HTR-8/SVneo (cell line): ENCODE measurements around the gene PANK4.
A peak's percentile ranks its signal among the peaks of the same experiment; 100 is the strongest.

Experiments
- DNase-seq: peaks from one replicate; pipeline ENCODE4 v3.0.0; 2011; ENCODE audit warnings: low spot score, mixed read lengths; ENCODE audit not compliant: insufficient read length
- FAIRE-seq: peaks from 2 replicates; lab custom pipeline; 2011; peaks lifted over from hg19 to GRCh38; lab: Jason Lieb, UNC

Gene PANK4

DNA sequence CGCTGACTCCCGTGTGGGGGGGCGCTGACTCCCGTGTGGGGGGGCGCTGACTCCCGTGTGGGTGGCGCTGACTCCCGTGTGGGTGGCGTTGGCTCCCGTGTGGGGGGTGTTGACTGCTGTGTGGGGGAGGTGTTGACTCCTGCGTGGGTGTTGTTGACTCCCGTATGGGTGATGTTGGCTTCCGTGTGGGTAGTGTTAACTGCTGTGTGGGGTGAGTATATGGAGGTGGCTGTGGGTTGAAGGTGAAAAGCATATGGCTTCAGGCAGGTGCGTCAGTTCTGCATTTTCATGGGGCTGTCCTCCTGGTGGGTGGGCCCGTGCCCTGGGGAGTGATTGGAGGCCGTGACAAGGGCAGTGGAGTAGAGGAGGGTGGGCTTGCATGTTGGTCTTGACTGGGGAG is 42.4 kb downstream of the PANK4 start:
- DNase-seq (no peak), FAIRE-seq (no peak)

DNA sequence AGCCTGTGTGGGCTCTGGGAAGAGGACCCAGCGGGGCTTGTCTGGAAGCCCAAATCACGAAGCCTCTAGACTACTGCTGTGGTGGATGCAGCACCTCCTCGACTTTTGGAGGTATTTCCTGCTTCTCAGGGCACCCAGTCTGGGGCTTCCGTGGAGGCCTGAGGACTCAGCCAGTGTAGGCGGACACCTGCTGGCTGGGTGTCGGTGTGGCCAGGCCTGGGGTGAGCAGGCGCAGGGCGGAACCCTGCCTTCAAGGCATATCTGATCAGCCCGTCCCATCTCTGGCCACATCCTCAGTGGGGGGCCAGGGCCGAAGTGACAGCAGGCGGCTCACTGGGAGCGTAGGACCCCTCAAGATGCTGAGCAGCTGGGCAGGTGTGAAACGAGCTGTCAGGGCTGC is 43.4 kb downstream of the PANK4 start:
- no peak for DNase-seq
- FAIRE-seq = no peak

DNA sequence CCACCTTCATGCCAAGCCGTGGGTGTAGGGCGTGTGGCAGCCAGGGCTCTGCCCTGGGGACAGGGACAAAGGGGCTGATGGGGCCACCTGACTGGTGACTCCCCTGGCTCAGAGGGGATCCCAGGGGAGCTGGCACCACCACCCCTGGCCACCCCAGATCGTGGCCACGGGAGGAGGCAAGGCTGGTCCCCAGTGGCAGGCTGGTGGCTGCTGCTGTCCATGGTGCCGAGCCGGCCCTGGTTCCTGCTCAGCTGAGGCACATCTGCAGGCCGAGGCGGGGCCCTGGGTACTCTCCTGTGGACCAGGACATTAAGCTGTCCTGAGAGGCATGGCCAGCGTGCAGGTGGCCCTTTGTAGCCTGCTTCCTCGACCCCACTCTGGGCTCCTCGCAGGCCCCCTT is 43.8 kb downstream of the PANK4 start:
- no peak for FAIRE-seq

DNA sequence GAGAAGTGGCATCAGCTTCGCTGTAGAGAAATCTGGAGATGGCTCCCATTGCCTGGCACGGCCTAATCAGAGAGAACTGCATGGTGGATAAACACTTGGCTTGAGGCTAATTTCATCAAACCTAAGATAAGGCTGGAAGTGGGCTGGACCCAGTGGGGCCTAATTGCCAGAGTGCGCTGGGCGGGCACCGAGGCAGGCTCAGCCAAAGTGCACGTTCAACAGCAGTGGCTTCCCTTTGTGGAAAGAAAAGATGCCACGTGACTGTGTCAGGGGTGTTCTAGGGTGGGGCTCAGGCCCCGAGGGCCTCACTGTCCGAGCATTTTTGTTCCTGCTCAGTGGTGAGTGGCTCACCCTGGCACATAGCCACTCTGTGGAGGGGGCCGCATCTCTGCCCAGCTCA is 44.5 kb downstream of the PANK4 start:
- DNase-seq (no peak), FAIRE-seq (no peak)

More for the DNA sequence above, 43.8 kb downstream of the PANK4 start:
- DNase-seq = no peak

DNA sequence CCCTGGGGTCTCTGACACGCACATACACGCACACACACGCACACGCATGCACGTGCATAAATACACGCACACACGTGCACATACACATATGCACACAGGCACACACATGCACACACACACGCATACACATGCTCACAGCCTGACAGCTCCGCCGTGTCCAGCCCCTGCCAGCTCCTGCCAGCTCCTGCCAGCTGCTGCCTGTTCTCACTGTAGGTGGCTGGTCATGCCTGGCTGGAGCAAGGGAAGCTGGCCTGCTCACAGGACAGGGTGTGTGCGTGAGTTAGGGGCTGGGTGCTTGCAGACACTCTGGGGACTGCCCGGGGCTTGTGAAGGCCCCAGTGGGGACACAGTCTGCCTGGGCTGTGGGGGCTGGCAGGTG is 45.4 kb downstream of the PANK4 start:
- DNase-seq (no peak), FAIRE-seq (peak; percentile 40)

DNA sequence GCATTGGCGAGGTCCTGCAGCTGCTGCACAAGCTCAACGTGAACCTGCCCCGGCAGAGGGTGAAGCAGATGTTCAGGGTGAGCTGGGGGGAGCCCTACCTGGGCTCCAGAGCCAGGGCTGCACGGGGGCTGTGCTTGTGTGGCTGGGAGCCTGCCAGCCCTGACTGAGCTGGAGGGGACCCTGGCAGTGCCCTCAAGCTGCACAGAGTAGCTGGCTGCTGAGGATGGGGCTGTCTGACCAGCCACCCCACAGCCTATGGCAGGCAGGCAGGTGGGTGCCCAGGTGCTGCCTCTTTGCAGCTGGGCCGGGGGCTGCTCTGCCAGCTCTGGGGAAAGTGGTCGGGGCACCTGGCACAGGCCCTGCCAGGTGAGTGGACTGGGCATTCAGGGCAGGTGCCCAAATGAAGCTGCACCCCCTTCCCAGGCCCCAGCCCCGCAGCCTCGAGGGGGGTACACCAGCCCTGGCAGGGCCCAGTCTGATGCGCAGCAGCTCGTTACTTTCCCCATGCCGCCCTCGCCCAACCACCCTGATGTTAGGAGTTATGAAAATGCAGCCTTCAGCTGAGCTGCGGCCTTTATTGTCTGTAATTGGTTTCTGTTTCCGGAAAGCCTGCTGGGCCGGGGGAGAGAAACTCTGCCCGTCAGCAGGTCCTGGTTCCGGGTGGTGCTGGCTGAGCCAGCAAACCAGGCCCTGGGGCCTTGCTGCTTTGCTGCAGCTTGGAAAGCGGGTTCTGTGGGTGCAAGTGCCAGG is 46.0 kb downstream of the PANK4 start:
- FAIRE-seq = no peak
- DNase-seq = no peak

DNA sequence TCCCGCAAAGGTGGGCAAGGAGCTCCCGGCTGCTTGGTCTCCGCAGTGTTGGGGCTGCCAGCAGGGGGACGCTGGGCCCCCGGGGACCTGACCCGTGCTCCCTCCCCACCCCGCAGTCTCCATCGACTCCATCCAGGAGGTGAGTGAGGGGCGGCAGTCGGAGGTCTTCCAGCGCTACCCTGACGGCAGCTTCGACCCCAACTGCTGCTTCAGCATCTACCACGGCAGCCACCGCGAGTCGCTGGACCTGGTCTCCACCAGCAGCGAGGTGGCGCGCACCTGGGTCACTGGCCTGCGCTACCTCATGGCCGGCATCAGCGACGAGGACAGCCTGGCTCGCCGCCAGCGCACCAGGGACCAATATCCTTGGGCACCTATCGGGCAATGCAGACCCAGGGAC is 46.8 kb downstream of the PANK4 start:
- no peak for FAIRE-seq
- no peak for DNase-seq

DNA sequence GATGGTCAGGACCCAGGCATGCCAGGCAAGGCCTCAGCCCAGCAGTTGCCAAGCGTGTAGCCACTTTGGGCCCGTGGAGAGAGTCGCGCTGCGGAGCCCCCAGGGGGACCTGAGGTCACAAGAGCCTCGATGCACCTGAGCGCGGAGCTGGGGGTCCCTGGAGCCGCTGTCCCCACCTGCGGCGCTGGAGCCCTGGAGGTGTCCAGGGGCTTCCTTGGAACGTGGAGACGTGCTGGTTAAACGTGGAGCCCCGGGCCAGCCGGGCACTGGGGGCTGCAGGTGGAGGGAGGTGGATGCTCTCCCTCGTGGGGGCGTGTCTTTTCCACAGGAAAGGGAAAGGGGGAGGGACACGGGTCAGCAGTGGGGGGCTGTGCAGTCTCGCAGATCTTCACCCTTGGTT is 47.2 kb downstream of the PANK4 start:
- FAIRE-seq = no peak

DNA sequence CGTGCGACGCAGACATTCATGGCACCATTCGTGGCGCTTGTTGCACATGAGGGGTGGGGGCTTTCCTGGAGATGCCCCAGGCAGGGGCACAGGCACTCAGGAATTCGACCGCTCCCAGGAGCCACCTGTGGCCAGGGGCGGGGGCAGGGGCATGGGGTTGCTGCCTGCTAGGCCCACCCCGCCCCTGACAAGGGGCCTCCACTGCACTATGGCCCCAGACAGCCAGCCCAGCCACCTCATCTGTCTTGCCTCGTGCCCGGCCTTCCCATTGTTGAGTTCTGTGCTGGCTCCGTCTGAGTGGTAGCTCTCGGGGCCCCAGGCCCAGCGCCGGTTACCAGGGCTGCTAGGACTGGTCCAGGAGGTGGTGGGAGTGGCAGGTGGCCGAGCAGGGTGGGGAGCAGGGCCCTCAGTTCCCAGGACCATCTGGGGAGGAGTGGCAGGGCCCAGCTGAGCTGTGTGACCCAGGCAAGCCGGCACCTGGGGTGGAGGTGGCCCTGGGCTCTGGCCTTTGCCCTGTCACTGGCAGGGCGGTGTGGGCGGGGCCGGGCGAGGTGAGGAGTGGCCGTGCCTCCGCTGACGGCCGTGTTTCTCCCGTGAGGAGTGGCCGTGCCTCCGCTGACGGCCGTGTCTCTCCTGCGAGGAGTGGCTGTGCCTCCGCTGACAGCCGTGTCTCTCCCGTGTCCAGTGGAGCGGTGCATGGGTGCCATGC is 48.5 kb downstream of the PANK4 start:
- no peak for FAIRE-seq
- DNase-seq = no peak

More for the DNA sequence above, 47.2 kb downstream of the PANK4 start:
- DNase-seq = no peak

DNA sequence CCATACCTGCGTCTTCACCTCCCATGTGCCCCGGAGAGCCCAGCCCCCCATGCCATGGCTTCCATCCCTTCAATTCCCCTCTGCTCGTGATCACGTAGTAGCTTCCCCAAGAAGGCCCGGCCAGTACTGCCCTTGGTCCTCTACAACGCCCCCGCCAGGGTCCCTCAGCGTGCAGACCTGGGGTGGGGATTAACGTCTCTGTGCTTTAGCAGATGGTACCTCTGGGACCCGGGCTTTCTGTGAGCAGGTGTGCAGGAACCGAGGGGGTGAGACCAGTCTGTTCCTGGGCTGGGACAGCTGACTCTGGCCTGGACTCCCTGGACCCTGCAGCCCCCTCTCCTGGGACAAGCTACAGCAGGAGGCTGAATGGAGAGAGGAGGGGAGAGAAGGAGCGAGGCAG is 49.1 kb downstream of the PANK4 start:
- no peak for FAIRE-seq
- DNase-seq = no peak

DNA sequence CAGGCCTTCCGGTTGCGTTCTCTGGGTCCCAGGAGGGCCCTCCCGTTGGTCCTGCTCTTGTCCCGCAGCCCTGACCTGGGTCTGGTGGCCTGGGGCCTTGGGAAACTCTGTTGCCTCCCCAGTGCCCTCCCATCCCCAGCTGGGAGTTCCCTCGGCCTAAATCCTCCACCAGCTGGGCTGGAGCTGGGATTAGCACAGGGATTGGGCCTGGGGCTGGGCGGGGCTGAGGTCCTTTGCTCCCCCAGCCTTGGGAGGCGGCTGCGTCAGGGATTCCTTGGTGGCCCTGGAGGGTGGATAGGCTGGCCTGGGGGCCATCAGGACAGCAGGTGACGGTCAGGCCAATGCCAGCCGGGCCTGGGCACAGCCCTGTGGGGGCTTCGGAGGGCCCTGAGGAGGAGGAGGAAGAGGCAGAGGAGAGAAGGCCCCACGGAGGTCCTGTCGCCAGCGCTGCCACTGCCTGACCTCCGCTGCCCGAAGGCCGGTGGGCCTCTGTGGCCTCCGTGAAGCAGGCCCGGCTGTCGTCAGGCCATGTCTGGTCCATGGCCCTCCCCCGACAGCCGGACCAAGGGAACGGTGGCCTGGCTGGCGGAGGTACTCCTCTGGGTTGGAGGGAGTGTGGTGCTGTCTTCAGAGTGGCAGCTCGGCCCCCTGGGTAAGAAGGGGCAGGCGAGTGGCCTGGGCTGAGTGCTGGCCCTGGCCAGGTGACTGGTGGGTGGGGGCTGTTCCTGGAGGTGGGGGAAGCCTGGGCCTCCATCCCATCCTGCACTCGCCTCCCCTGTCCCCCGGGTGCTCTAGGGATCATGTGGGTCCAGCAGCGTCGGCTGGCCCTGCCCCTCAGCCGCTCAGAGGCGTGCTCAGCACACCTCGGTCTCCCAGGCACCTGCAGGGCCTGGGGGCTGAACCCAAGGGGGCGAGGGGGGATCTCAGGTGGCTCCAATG is 50.1 kb downstream of the PANK4 start, which contains the start of gene PLCH2:
TSS of gene PLCH2 (plus strand) at position 229 of the 939 bp plus-strand sequence. CDS start at position 529, 300 bp downstream.
- FAIRE-seq = no peak
- DNase-seq = no peak

DNA sequence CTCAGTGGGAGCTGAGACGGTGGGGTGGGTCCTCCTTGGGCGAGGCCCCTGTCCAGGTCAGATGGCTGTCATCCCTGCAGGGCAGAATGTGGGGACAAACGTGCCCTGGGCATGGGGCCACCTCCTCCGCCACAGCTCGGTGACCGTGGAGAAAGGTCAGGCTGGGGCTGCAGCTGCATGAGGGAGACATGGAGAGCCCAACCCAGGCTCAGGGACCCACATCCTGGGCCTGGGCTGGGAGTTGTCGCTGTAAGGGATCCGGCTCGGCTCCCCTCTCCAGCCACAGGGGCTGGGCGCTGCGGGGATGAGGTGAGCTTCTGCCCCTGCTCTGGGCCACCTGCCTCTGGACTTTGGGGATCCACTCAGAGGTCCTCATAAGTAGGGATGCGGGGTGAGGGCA is 50.8 kb downstream of the PANK4 start:
- FAIRE-seq = no peak
- no peak for DNase-seq

DNA sequence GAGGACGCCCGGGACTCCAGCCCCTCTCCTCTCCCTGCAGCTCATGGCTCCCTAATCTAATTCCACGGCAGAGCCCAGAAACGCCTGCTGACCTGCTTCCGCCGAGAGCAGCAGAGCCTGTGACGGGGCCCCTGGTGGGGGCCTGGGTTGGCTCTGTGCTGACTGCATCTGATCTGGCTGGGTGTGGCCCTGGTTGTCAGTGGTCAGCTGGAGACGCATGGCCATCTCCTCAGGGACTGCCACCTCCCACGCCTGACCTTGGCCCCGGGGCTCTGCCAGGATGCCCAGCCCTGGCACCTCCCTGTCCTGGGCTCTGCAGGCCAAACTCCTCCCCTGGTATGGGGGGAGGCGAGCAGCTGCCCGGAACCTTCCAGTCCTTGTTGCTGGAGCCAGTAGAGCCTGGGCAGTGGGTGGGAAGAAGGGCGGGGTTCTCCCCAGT is 51.4 kb downstream of the PANK4 start:
- FAIRE-seq (no peak), DNase-seq (no peak)

DNA sequence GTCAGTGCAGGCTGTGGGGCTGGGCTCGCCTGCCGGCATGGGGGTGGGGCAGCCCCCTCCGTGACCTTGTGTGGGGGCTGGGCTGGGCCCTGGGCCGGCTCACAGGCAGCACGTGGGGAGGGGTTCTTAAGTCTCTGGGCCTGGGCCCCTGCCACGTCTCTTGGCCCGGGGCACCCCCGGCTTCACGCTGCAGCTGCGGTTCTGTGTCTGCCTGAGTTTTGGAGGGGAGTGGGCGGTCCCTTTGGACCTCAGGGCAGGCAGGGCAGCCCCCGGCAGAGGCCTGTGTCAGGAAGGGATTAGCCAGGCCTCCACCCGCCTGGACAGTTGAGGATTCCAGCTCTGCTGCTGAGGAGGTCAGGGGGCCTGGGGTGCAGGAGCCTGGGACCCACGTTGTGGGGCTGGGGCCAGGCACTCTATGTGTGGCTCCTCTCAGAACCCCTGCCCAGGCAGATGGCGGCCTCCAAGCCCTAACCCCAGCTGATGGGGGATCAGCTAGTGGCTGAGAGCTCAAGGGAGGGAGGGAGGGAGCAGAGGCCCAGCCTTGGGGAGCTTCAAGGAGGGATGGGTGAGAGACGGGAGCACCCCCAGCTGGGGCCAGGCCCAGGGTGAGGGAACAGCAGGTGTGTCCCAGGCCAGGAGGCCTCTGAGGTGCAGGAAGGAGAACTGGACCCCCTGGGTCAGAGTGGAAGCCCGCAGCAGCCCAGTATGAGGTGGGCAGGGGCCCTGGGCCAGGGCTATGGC is 52.1 kb downstream of the PANK4 start:
- no peak for DNase-seq
- FAIRE-seq = no peak

DNA sequence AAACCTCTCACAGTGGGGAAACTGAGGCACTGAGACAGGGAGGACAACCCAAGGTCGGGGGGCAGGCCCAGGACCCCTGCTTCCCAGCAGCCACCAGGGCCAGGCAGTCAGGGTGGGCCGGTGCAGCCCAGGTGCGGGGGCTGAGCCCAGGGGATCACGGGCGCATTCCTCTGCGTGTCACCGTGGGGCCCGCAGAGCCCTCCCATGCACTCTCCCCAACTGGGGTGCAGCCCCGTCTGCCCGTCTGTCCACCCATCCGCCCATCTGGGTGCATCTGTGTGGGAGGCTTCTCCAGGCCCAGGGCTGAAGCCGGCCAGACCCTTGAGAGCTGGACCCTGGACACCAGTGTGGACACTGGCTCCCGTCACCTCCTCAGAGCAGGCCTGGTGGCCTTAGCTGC is 53.2 kb downstream of the PANK4 start:
- FAIRE-seq (no peak), DNase-seq (no peak)

DNA sequence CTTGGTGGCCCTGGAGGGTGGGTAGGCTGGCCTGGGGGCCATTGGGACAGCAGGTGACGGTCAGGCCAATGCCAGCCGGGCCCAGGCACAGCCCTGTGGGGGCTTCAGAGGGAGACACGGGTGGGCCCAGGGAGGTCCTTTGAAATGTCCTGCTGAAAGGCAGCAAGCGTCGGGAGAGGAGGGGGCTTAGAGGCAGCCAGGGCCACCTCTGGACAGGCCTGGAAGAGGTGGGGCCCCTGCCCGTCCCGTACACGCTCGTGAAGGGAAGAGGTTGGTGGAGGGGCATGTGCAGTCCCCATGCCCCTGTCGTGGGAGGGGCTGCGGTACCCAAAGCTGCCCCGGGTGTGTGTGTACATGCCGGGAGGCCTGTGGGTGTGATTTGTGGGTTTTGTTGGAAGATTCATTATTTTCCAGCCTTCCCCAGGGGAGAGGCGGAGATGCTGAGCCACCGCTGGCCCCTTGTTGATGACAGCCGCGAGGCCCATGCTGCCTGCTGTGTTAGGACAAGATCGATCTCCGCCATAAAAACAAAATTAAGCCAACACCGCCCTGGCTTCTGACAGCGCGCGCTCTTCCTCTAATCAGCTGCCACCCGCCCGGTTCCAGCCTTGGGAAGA is 53.7 kb downstream of the PANK4 start:
- no peak for DNase-seq

DNA sequence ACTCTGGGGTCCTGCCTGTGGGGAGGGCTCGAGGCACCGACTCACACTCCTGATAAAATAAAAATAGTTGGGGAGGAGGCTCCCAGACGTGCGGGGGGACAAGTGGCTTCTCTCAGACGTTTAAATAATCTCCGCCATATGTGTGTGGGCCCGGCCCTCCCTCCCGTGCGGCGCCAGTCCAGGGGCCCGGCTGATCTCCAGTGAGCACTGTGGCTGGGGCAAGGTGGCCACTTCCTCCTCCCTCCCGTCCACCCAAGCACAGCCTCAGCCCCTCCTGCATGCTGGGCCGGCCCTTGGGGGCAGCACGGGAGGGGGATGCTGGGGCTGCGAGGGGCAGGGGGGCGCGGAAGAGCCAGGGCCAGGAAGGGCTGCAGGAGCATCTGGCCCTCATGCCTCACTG is 54.3 kb downstream of the PANK4 start:
- DNase-seq (no peak), FAIRE-seq (no peak)

More for the DNA sequence above, 53.7 kb downstream of the PANK4 start:
- no peak for FAIRE-seq

DNA sequence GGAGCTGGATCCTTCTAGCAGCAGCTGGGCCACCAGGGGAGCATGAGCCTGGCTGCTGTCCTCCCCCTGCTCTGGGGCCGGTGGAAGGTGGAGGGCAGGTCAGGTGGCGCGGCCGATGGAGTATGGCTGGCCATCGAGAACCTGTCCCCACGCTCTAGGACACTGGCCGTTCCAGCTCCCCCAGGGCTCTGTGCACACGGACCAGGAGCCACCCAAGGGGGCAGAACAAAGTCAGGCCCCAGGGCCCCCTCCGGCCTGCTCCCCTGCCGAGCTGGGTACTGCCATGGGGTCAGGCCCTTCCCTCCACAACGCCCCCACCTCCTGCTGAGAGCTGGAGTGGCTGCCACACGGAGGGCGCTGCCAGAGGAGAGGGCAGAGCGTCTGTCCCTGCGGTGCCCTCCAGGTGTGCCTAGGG is 54.8 kb downstream of the PANK4 start:
- no peak for DNase-seq
- no peak for FAIRE-seq

DNA sequence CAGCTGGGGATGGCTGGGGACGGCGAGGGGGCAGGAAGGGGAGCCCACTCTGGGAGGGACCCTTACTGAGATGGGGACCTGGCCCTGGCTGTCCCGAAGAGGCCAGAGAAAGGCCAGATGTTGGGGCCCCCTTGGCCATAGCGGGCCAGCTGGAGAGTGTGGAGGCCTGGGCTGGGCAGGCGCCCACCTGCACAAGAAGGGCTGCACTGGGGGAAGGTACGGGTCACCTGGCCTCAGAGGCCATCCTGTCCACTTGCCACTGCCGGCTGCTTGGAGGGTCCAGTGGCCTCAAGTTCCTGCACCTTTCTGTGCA is 55.3 kb downstream of the PANK4 start:
- FAIRE-seq (no peak), DNase-seq (no peak)
